ENCODE results near the gene CYFIP1. TPM values are rescaled to one million over a fixed set of nuclear protein-coding genes. Genes with fewer than 3 reads are reported as not detected.
A peak's percentile ranks its signal among the peaks of the same experiment; 100 is the strongest.

CYFIP1 gene
- total and polyA plus RNA-seq, 2 of the 8 experiments (the other 6 are each of a cell fraction or from before 2014, with no cell fraction given) = 38.6 to 81.7 TPM

DNA sequence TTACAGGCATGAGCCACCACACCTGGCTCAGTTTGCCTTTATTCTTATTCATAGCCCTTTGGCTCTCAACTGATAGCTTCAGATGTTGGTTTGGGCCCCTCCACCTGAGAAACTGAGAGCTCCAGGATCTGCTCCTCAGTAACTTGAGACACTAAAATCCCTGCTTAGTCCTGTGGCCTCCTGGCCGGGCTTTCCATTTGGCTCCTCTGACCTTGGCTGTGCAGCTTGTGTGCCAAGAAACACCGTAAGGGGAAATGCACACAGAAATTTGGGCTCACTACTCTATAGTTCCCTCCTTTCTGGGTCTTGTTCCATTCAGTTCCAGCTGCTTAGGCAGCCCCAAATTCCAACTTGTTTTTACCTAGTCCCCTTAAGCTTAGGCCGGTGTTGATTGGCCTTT, 116.8 kb downstream of the CYFIP1 start:
- Histone ChIP-seq H4K91ac (replicated peaks; ENCODE audit: insufficient read length, low read length) (no peak overlapping the region), H3K9ac (replicated peaks in 1 of 4; ENCODE audit: extremely low read depth in 1 of 4, low read depth in 3 of 4, low read length in 3 of 4) (no peak overlapping the region), H3K4me2 (ENCODE audit: insufficient read depth in 1 of 2, low read depth in 2 of 2, low read length in 2 of 2) (no peak overlapping the region), H4K8ac (ENCODE audit: extremely low read depth, insufficient read depth, low read length) (no peak overlapping the region), H2BK12ac (ENCODE audit: low read depth, low read length) (no peak overlapping the region), H4K5ac (ENCODE audit: insufficient read length, low read depth, low read length) (no peak overlapping the region), H2AK5ac (ENCODE audit: low read depth, low read length) (no peak overlapping the region), H2BK15ac (ENCODE audit: low read length) (no peak overlapping the region), H3K4me3 (ENCODE audit: extremely low read depth in 1 of 4, insufficient read depth in 2 of 4, low read depth in 3 of 4, low read length in 4 of 4) (no peak overlapping the region), H3K9me3 (ENCODE audit: insufficient read depth in 2 of 2, low read depth in 1 of 2, low read length in 1 of 2) (no peaks in the 10 kb centered on the region), H4K20me1 (replicated peaks in 1 of 2; ENCODE audit: control insufficient read depth in 1 of 2, insufficient read depth in 2 of 2, low read length in 2 of 2) (peaks cover 0 to 4% of the 10 kb centered on the region in 2 experiments), H2BK5ac (ENCODE audit: low read depth, low read length) (no peak overlapping the region), H3K14ac (ENCODE audit: insufficient read length) (no peak overlapping the region), H3K23me2 (ENCODE audit: low read depth, low read length) (no peaks in the 10 kb centered on the region), H2BK20ac (ENCODE audit: low read length) (no peak overlapping the region), H3K23ac (ENCODE audit: insufficient read length) (no peak overlapping the region), H2AFZ (ENCODE audit: low read length) (no peak overlapping the region), H3K79me2 (ENCODE audit: control insufficient read depth in 1 of 2, insufficient read depth in 2 of 2, low read length in 2 of 2) (peaks cover 0 to 3% of the 10 kb centered on the region in 2 experiments; a peak in 1 of 4 replicates), H3K18ac (ENCODE audit: extremely low read depth, low read length) (no peak overlapping the region), H3K27me3 (replicated peaks in 1 of 4; ENCODE audit: control insufficient read depth in 3 of 4, extremely low read depth in 1 of 4, insufficient read depth in 3 of 4, low read length in 3 of 4) (no peaks in the 10 kb centered on the region), H3K4me1 (replicated peaks in 1 of 4; ENCODE audit: control insufficient read depth in 3 of 4, insufficient read depth in 4 of 4, low read length in 3 of 4) (no peaks in the 10 kb centered on the region), H2BK120ac (replicated peaks; ENCODE audit: low read depth, low read length) (no peak overlapping the region), H3K36me3 (ENCODE audit: control insufficient read depth in 2 of 4, insufficient read depth in 4 of 4, low read length in 3 of 4) (peaks cover 4 to 51% (median 23%) of the 10 kb centered on the region in 4 experiments), H3K4ac (replicated peaks; ENCODE audit: insufficient read length, low read depth, low read length) (no peak overlapping the region), H3K79me1 (ENCODE audit: low read depth, low read length) (no peaks in the 10 kb centered on the region), H3K27ac (ENCODE audit: low read depth, low read length) (0 out of 2 replicates have a peak overlapping the region, but pooled peaks have one; percentile 22), H3K56ac (replicated peaks; ENCODE audit: insufficient read length, low read depth, low read length) (no peak overlapping the region)
- CTCF ChIA-PET (ENCODE audit: partially characterized antibody) = interaction anchor here (0.7 kb wide), 1 partner anchor 19 kb away, joined by 4 read pairs; no protein-coding TSS in a partner anchor
- 91% methylated on average over 3 of the region's 3 CpGs; no CpG with 5 or more reads in 1 of the 2 experiments for WGBS, 2 experiments (ENCODE audit: extremely low coverage in 1 of 2, insufficient coverage in 1 of 2, insufficient read length in 1 of 2, insufficient replicate concordance in 2 of 2, low coverage in 1 of 2, low lambda C conversion rate in 2 of 2, missing lambda C conversion rate in 1 of 2)
- FAIRE-seq = no peak
- DNase-seq (ENCODE audit: low read depth in 1 of 2, low spot score in 2 of 2) = no peak
- POLR2A ChIA-PET (ENCODE audit: partially characterized antibody) = interaction anchor here (1.0 kb wide), 1 partner anchor 15 kb away, joined by 3 read pairs; no protein-coding TSS in a partner anchor
- TF ChIP-seq CTBP2 (IDR thresholded peaks at IDR 0.05; ENCODE audit: borderline replicate concordance, insufficient read depth, insufficient read length, low read length) (no peak), KDM5A (IDR thresholded peaks at IDR 0.05; ENCODE audit: low read length) (no peak), ASH2L (IDR thresholded peaks at IDR 0.05; ENCODE audit: low read length) (no peak), RXRA (IDR thresholded peaks at IDR 0.05; ENCODE audit: insufficient read depth, low read depth, low read length) (no peak), NANOG (IDR thresholded peaks at IDR 0.05; ENCODE audit: insufficient read depth, low read depth, low read length, poor library complexity, severe bottlenecking) (no peak), SIRT6 (IDR thresholded peaks at IDR 0.05; ENCODE audit: low read length) (no peak), GABPA (IDR thresholded peaks at IDR 0.05; ENCODE audit: borderline replicate concordance, insufficient read depth, low read length) (no peak), EGR1 (IDR thresholded peaks at IDR 0.05; ENCODE audit: borderline replicate concordance, low read depth, low read length) (no peak), SAP30 (IDR thresholded peaks at IDR 0.05; ENCODE audit: insufficient read depth, insufficient replicate concordance, low read length) (no peak), MAFK (IDR thresholded peaks at IDR 0.05; ENCODE audit: low read depth, low read length) (no peak)
- TF ChIP-seq, protein P1, sequence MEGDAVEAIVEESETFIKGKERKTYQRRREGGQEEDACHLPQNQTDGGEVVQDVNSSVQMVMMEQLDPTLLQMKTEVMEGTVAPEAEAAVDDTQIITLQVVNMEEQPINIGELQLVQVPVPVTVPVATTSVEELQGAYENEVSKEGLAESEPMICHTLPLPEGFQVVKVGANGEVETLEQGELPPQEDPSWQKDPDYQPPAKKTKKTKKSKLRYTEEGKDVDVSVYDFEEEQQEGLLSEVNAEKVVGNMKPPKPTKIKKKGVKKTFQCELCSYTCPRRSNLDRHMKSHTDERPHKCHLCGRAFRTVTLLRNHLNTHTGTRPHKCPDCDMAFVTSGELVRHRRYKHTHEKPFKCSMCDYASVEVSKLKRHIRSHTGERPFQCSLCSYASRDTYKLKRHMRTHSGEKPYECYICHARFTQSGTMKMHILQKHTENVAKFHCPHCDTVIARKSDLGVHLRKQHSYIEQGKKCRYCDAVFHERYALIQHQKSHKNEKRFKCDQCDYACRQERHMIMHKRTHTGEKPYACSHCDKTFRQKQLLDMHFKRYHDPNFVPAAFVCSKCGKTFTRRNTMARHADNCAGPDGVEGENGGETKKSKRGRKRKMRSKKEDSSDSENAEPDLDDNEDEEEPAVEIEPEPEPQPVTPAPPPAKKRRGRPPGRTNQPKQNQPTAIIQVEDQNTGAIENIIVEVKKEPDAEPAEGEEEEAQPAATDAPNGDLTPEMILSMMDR (IDR thresholded peaks at IDR 0.05; ENCODE audit: control extremely low read depth in 1 of 3, insufficient read depth in 1 of 3, low read depth in 1 of 3, low read length in 3 of 3) = no peak

All from H1 (cell line).